WERI-Rb-1 (cell line): Measurements from ENCODE around the gene ACOX3.
A peak's percentile ranks its signal among the peaks of the same experiment; 100 is the strongest.

Experiments
- DNase-seq: peaks from one replicate; pipeline ENCODE4 v3.0.0-alpha.2; 2020
- H3K27ac ChIP-seq: fragments of 250-450 bp; sonication (Bioruptor Pico); 2 replicates; pipeline ENCODE4 v1.5.1; 2020; ENCODE audit warnings: mild to moderate bottlenecking, moderate library complexity
- H3K27me3 ChIP-seq: fragments of 250-450 bp; sonication (Bioruptor Pico); 2 replicates; pipeline ENCODE4 v1.5.1; 2021; ENCODE audit warnings: mild to moderate bottlenecking, low read depth, moderate library complexity; ENCODE audit not compliant: insufficient read depth, severe bottlenecking
- H3K36me3 ChIP-seq: fragments of 250-450 bp; sonication (Bioruptor Pico); 2 replicates; pipeline ENCODE4 v1.5.1; 2020; ENCODE audit warnings: mild to moderate bottlenecking, moderate library complexity
- H3K4me3 ChIP-seq: 2 replicates; pipeline ENCODE4 v1.5.1; 2011; ENCODE audit warnings: low read depth, mild to moderate bottlenecking, control low read depth, low read length
- H3K9me3 ChIP-seq: fragments of 250-450 bp; sonication (Bioruptor Pico); 2 replicates; pipeline ENCODE4 v1.5.1; 2021; ENCODE audit warnings: mild to moderate bottlenecking, moderate library complexity; ENCODE audit not compliant: severe bottlenecking
- CTCF ChIP-seq: IDR thresholded peaks from 2 replicates; pipeline ENCODE4 v1.5.1; 2011; ENCODE audit warnings: low read depth, mild to moderate bottlenecking, control low read depth, inconsistent platforms, low read length

Gene ACOX3

DNA sequence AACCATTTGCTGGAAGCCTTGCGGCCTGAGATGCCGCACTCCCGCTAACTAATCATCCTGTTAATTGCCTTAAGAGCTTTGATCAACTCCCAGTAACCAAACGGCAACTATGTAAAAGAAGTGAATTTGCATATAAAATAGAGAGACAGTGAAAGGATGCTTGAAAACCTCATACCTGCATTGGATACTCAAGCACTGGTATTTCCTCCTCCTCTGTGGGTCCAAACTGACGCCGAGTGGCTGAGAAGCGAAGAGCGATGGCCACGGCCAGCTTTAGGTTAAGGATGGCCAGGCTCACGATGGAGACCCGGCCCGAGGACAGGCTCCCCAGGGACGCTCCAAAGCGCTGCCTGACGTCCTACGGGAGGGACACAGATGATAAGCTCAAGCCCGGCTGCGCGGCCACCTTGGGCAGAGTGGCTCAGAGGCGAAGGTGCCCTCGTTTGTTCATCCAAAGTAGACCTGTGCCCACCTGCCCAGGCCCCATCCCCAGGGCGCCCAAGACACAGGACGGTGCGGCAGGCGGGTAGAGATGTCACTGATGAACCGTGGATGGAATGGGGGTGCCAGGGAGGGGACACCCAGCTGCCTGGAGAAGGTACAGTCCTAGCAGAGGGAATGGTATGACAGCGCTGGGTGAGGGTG, 43.6 kb downstream of the ACOX3 start:
- Histone ChIP-seq H3K9me3 (no peaks in the 10 kb centered on the region), H3K4me3 (no peak overlapping the region), H3K27ac (no peak overlapping the region), H3K36me3 (no peaks in the 10 kb centered on the region), H3K27me3 (no peaks in the 10 kb centered on the region)
- no peak for DNase-seq
- no peak for TF ChIP-seq CTCF

- H3K36me3 ChIP-seq = no peaks in the 10 kb centered on the region
- DNase-seq = no peak
- H3K9me3 ChIP-seq = no peaks in the 10 kb centered on the region
- no peak for TF ChIP-seq CTCF
- no peak overlapping the region for H3K27ac ChIP-seq
- no peaks in the 10 kb centered on the region for H3K27me3 ChIP-seq
- no peak overlapping the region for H3K4me3 ChIP-seq
Observed at GRCh38 chr4:8395504-8396296, 44.8 kb downstream of the ACOX3 start.

GRCh38 chr4:8394806-8395205, 45.7 kb downstream of the ACOX3 start:
- H3K27ac ChIP-seq = peak overlapping the region; percentile 83
- H3K9me3 ChIP-seq = no peaks in the 10 kb centered on the region
- TF ChIP-seq CTCF = no peak
- H3K27me3 ChIP-seq = no peaks in the 10 kb centered on the region
- H3K36me3 ChIP-seq = peaks cover 3% of the 10 kb centered on the region; the same call in 1 of the 2 replicates
- H3K4me3 ChIP-seq = no peak overlapping the region
- DNase-seq = no peak

- Histone ChIP-seq H3K27me3 (no peaks in the 10 kb centered on the region), H3K36me3 (peaks cover 3% of the 10 kb centered on the region; the same call in 1 of the 2 replicates), H3K27ac (peak overlapping the region; percentile 83), H3K4me3 (peak overlapping the region; percentile 28), H3K9me3 (no peaks in the 10 kb centered on the region)
- DNase-seq = peak; percentile 76
- no peak for TF ChIP-seq CTCF
Observed at GRCh38 chr4:8394061-8394519, 46.4 kb downstream of the ACOX3 start.

DNA sequence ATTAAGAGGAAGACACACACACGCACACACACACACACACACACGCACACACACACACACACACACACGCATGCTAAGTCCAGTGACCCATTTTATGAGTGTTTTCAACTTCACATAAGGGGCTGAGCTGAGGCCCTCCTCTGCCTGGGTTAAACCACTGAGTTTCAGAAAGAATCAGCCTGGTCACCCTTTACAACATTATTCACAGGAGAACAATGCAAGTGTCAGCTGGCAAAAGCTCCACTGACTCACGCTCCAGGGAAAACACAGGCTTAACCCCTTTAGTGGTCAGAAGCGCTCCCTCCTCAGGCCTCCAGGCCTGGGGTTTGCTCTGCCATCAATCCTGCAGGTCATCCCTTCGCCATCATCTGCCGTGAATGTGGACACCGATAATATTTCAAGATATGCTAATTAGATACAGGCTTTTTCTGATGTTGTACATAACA, 46.9 kb downstream of the ACOX3 start:
- TF ChIP-seq CTCF = no peak
- Histone ChIP-seq H3K36me3 (peaks cover 3% of the 10 kb centered on the region; the same call in 1 of the 2 replicates), H3K27ac (peak overlapping the region; percentile 83), H3K27me3 (no peaks in the 10 kb centered on the region), H3K4me3 (peak overlapping the region; percentile 28), H3K9me3 (no peaks in the 10 kb centered on the region)
- peak; percentile 68 for DNase-seq
